Activated naive CD8-positive, alpha-beta T cell treated with anti-CD3 and anti-CD28 coated beads for 36 hours (primary cell): Measurements from ENCODE around the gene BCAS3. TPM values are rescaled to one million over a fixed set of nuclear protein-coding genes. Genes with fewer than 3 reads are reported as not detected.

Source experiments
- DNase-seq: peaks from one replicate; pipeline ENCODE4 v3.0.0; 2021
- H3K27ac Mint-ChIP-seq: one replicate; pipeline ENCODE4 v1.8.0; 2022; ENCODE audit warnings: mild to moderate bottlenecking, moderate library complexity, mixed read lengths
- H3K27me3 Mint-ChIP-seq: one replicate; pipeline ENCODE4 v1.8.0; 2022; ENCODE audit warnings: mild to moderate bottlenecking, mixed read lengths
- H3K36me3 Mint-ChIP-seq: one replicate; pipeline ENCODE4 v1.8.0; 2021; ENCODE audit warnings: mild to moderate bottlenecking, mixed read lengths
- H3K4me1 Mint-ChIP-seq: one replicate; pipeline ENCODE4 v1.8.0; 2021; ENCODE audit warnings: mixed read lengths
- H3K4me3 Mint-ChIP-seq: one replicate; pipeline ENCODE4 v1.8.0; 2022; ENCODE audit warnings: mild to moderate bottlenecking, moderate library complexity, mixed read lengths
- H3K9me3 Mint-ChIP-seq: one replicate; pipeline ENCODE4 v1.8.0; 2022; ENCODE audit warnings: mixed read lengths
- total RNA-seq, 2 experiments: library from RNA; stranded (reverse); gene quantifications; one replicate each; pipeline ENCODE4 v1.2.3, GENCODE V29; 2021

BCAS3 gene
- total RNA-seq, 2 experiments from 2014 or later, result 4.9 to 7.0 TPM

- Mint-ChIP-seq H3K27ac (no peak overlapping the region), H3K9me3 (no peaks in the 10 kb centered on the region), H3K36me3 (no peaks in the 10 kb centered on the region), H3K27me3 (no peaks in the 10 kb centered on the region), H3K4me3 (no peak overlapping the region), H3K4me1 (no peaks in the 10 kb centered on the region)
- DNase-seq, result no peak
Measured at GRCh38 chr17:61183793-61184192, 506.1 kb downstream of the BCAS3 start.

GRCh38 chr17:61185385-61185784 is 507.7 kb downstream of the BCAS3 start:
- no peak for DNase-seq
- Mint-ChIP-seq H3K36me3 (no peaks in the 10 kb centered on the region), H3K4me1 (no peaks in the 10 kb centered on the region), H3K9me3 (peaks cover 1% of the 10 kb centered on the region), H3K27ac (no peak overlapping the region), H3K27me3 (no peaks in the 10 kb centered on the region), H3K4me3 (no peak overlapping the region)

- no peak for DNase-seq
- H3K27me3 Mint-ChIP-seq, result no peaks in the 10 kb centered on the region
- H3K4me1 Mint-ChIP-seq, result no peaks in the 10 kb centered on the region
- H3K27ac Mint-ChIP-seq, result no peak overlapping the region
- H3K4me3 Mint-ChIP-seq, result no peak overlapping the region
- peaks cover 1% of the 10 kb centered on the region for H3K9me3 Mint-ChIP-seq
- no peaks in the 10 kb centered on the region for H3K36me3 Mint-ChIP-seq
Measured at GRCh38 chr17:61187038-61187437, 509.4 kb downstream of the BCAS3 start.

GRCh38 chr17:61188081-61188480 is 510.4 kb downstream of the BCAS3 start:
- Mint-ChIP-seq H3K27me3 (no peaks in the 10 kb centered on the region), H3K4me3 (no peak overlapping the region), H3K9me3 (peaks cover 1% of the 10 kb centered on the region), H3K4me1 (no peaks in the 10 kb centered on the region), H3K27ac (no peak overlapping the region), H3K36me3 (no peaks in the 10 kb centered on the region)
- DNase-seq, result no peak

GRCh38 chr17:61189968-61190367 is 512.3 kb downstream of the BCAS3 start:
- Mint-ChIP-seq H3K9me3 (peaks cover 1% of the 10 kb centered on the region), H3K4me3 (no peak overlapping the region), H3K27ac (no peak overlapping the region), H3K36me3 (no peaks in the 10 kb centered on the region), H3K27me3 (no peaks in the 10 kb centered on the region), H3K4me1 (no peaks in the 10 kb centered on the region)
- no peak for DNase-seq

GRCh38 chr17:61196302-61196704 is 518.7 kb downstream of the BCAS3 start:
- Mint-ChIP-seq H3K4me3 (no peak overlapping the region), H3K9me3 (no peaks in the 10 kb centered on the region), H3K27me3 (no peaks in the 10 kb centered on the region), H3K27ac (no peak overlapping the region), H3K36me3 (no peaks in the 10 kb centered on the region), H3K4me1 (peaks cover 2% of the 10 kb centered on the region)
- no peak for DNase-seq

- no peaks in the 10 kb centered on the region for H3K36me3 Mint-ChIP-seq
Measured at GRCh38 chr17:61196799-61197198, 519.1 kb downstream of the BCAS3 start.

GRCh38 chr17:61199431-61200338 is 522.0 kb downstream of the BCAS3 start:
- no peak overlapping the region for H3K4me3 Mint-ChIP-seq
- H3K36me3 Mint-ChIP-seq, result no peaks in the 10 kb centered on the region
- peaks cover 2% of the 10 kb centered on the region for H3K4me1 Mint-ChIP-seq
- no peaks in the 10 kb centered on the region for H3K27me3 Mint-ChIP-seq
- H3K9me3 Mint-ChIP-seq, result no peaks in the 10 kb centered on the region
- DNase-seq, result no peak
- no peak overlapping the region for H3K27ac Mint-ChIP-seq

More at GRCh38 chr17:61196799-61197198, 519.1 kb downstream of the BCAS3 start:
- no peak for DNase-seq
- Mint-ChIP-seq H3K4me1 (peaks cover 2% of the 10 kb centered on the region), H3K27me3 (no peaks in the 10 kb centered on the region), H3K27ac (no peak overlapping the region), H3K4me3 (no peak overlapping the region), H3K9me3 (no peaks in the 10 kb centered on the region)

GRCh38 chr17:61200339-61200715 is 522.7 kb downstream of the BCAS3 start:
- Mint-ChIP-seq H3K9me3 (no peaks in the 10 kb centered on the region), H3K4me1 (peaks cover 2% of the 10 kb centered on the region), H3K4me3 (no peak overlapping the region), H3K27me3 (no peaks in the 10 kb centered on the region), H3K36me3 (no peaks in the 10 kb centered on the region), H3K27ac (no peak overlapping the region)
- no peak for DNase-seq

- no peaks in the 10 kb centered on the region for H3K9me3 Mint-ChIP-seq
- no peaks in the 10 kb centered on the region for H3K36me3 Mint-ChIP-seq
- peaks cover 2% of the 10 kb centered on the region for H3K4me1 Mint-ChIP-seq
- no peak for DNase-seq
- H3K27ac Mint-ChIP-seq, result no peak overlapping the region
- no peaks in the 10 kb centered on the region for H3K27me3 Mint-ChIP-seq
- H3K4me3 Mint-ChIP-seq, result no peak overlapping the region
Measured at GRCh38 chr17:61201211-61201610, 523.6 kb downstream of the BCAS3 start.

GRCh38 chr17:61202564-61202963 is 524.9 kb downstream of the BCAS3 start:
- Mint-ChIP-seq H3K36me3 (no peaks in the 10 kb centered on the region), H3K4me1 (peaks cover 2% of the 10 kb centered on the region), H3K9me3 (no peaks in the 10 kb centered on the region), H3K27me3 (no peaks in the 10 kb centered on the region), H3K27ac (no peak overlapping the region), H3K4me3 (no peak overlapping the region)
- DNase-seq, result no peak

- no peak overlapping the region for H3K27ac Mint-ChIP-seq
- peaks cover 2% of the 10 kb centered on the region for H3K4me1 Mint-ChIP-seq
- no peaks in the 10 kb centered on the region for H3K27me3 Mint-ChIP-seq
- H3K36me3 Mint-ChIP-seq, result no peaks in the 10 kb centered on the region
- no peak overlapping the region for H3K4me3 Mint-ChIP-seq
- no peaks in the 10 kb centered on the region for H3K9me3 Mint-ChIP-seq
- DNase-seq, result no peak
Measured at GRCh38 chr17:61203671-61204131, 526.0 kb downstream of the BCAS3 start.

- no peaks in the 10 kb centered on the region for H3K9me3 Mint-ChIP-seq
- H3K4me3 Mint-ChIP-seq, result no peak overlapping the region
- H3K4me1 Mint-ChIP-seq, result no peaks in the 10 kb centered on the region
- no peaks in the 10 kb centered on the region for H3K27me3 Mint-ChIP-seq
- no peaks in the 10 kb centered on the region for H3K36me3 Mint-ChIP-seq
- no peak overlapping the region for H3K27ac Mint-ChIP-seq
- DNase-seq, result no peak
Measured at GRCh38 chr17:61204456-61204855, 526.8 kb downstream of the BCAS3 start.

- DNase-seq, result no peak
- Mint-ChIP-seq H3K9me3 (no peaks in the 10 kb centered on the region), H3K4me3 (no peak overlapping the region), H3K27me3 (no peaks in the 10 kb centered on the region), H3K36me3 (no peaks in the 10 kb centered on the region), H3K4me1 (no peaks in the 10 kb centered on the region), H3K27ac (no peak overlapping the region)
Measured at GRCh38 chr17:61205401-61205800, 527.8 kb downstream of the BCAS3 start.

- H3K4me1 Mint-ChIP-seq, result no peaks in the 10 kb centered on the region
- no peak overlapping the region for H3K27ac Mint-ChIP-seq
- DNase-seq, result no peak
Measured at GRCh38 chr17:61205931-61206330, 528.3 kb downstream of the BCAS3 start.

GRCh38 chr17:61206922-61207321 is 529.3 kb downstream of the BCAS3 start:
- H3K36me3 Mint-ChIP-seq, result no peaks in the 10 kb centered on the region
- H3K27ac Mint-ChIP-seq, result no peak overlapping the region
- H3K27me3 Mint-ChIP-seq, result no peaks in the 10 kb centered on the region
- no peak overlapping the region for H3K4me3 Mint-ChIP-seq
- DNase-seq, result no peak
- H3K4me1 Mint-ChIP-seq, result no peaks in the 10 kb centered on the region
- no peaks in the 10 kb centered on the region for H3K9me3 Mint-ChIP-seq

More at GRCh38 chr17:61205931-61206330, 528.3 kb downstream of the BCAS3 start:
- Mint-ChIP-seq H3K9me3 (no peaks in the 10 kb centered on the region), H3K27me3 (no peaks in the 10 kb centered on the region), H3K4me3 (no peak overlapping the region), H3K36me3 (no peaks in the 10 kb centered on the region)
